Peyer's patch (tissue), 4 donors: Measurements from ENCODE around the gene A2ML1.

Source experiments
- CTCF ChIP-seq, 6 experiments: fragments of 450-650 bp in 4 of 6; fragments of 200-600 bp in 2 of 6; sonication (generic) in 1 of 6; IDR thresholded peaks; one replicate each; pipeline ENCODE4 v1.5.1; 2017 to 2019; ENCODE audit warnings: antibody characterized with exemption in 6 of 6, mild to moderate bottlenecking in 3 of 6, moderate library complexity in 1 of 6
- POLR2A ChIP-seq, 2 donors: fragments of 450-650 bp; IDR thresholded peaks; one replicate each; pipeline ENCODE4 v1.5.1; 2017; ENCODE audit warnings: antibody characterized with exemption in 2 of 2, mild to moderate bottlenecking in 2 of 2, moderate library complexity in 2 of 2

- TF ChIP-seq CTCF (IDR thresholded peaks at IDR 0.05) (no peak), POLR2A (IDR thresholded peaks at IDR 0.05) (no peak)
Measured at GRCh38 chr12:8866429-8866828, 44.0 kb downstream of the A2ML1 start.
